HEK293 (cell line): ENCODE data around the gene TMEM218.

Source experiments
- CTCF ChIA-PET: fragments of 350-600 bp; formaldehyde crosslinking; extraction: SDS; loops from one replicate; lab custom pipeline; 2021; ENCODE audit warnings: antibody characterized with exemption; lab: Yijun Ruan, JAX
- POLR2A ChIA-PET: fragments of 300-600 bp; formaldehyde crosslinking; extraction: SDS; loops from one replicate; lab custom pipeline; 2020; ENCODE audit warnings: antibody characterized with exemption, inconsistent platforms; lab: Yijun Ruan, JAX
- H3K27ac ChIP-seq: fragments of 200-500 bp; sonication (Bioruptor generic); 2 replicates; pipeline ENCODE4 v1.5.1; 2014; ENCODE audit warnings: low read depth, low read length, control low read depth, inconsistent platforms; ENCODE audit errors: extremely low read depth
- H3K36me3 ChIP-seq, 2 experiments: fragments of 200-500 bp in 1 of 2; sonication (Bioruptor generic) in 1 of 2; 1 replicate in 1 of 2; 2 replicates in 1 of 2; pipeline ENCODE4 v1.5.1; 2014 to 2017; ENCODE audit warnings: inconsistent platforms in 2 of 2, low read length in 2 of 2; ENCODE audit not compliant: control insufficient read depth in 2 of 2, insufficient read depth in 1 of 2
- H3K4me1 ChIP-seq: fragments of 200-500 bp; sonication (Bioruptor generic); 2 replicates; pipeline ENCODE4 v1.5.1; 2014; ENCODE audit warnings: mild to moderate bottlenecking, low read length, inconsistent platforms; ENCODE audit not compliant: control insufficient read depth, insufficient read depth
- H3K4me3 ChIP-seq: 2 replicates; pipeline ENCODE4 v1.5.1; 2011; ENCODE audit warnings: low read depth, mild to moderate bottlenecking, control low read depth, low read length, moderate library complexity
- H3K9me3 ChIP-seq: fragments of 200-500 bp; sonication (Bioruptor generic); 2 replicates; pipeline ENCODE4 v1.5.1; 2014; ENCODE audit warnings: low read depth, low read length, inconsistent platforms; ENCODE audit not compliant: control insufficient read depth, insufficient read depth
- BCL11B ChIP-seq: fragments of 450-650 bp; formaldehyde crosslinking; IDR thresholded peaks from 2 replicates; pipeline ENCODE4 v1.5.1; 2016; ENCODE audit warnings: low read depth, missing biosample characterization, missing genetic modification characterization
- GFI1B ChIP-seq: fragments of 450-650 bp; formaldehyde crosslinking; IDR thresholded peaks from 2 replicates; pipeline ENCODE4 v1.5.1; 2016; ENCODE audit warnings: missing biosample characterization, missing genetic modification characterization
- HOXA7 ChIP-seq: sonication (generic); formaldehyde crosslinking; IDR thresholded peaks from 2 replicates; pipeline ENCODE4 v1.8.1; 2022; ENCODE audit warnings: missing genetic modification reagents, borderline replicate concordance
- SCRT1 ChIP-seq: fragments of 450-650 bp; formaldehyde crosslinking; IDR thresholded peaks from 2 replicates; pipeline ENCODE4 v1.5.1; 2016; ENCODE audit warnings: missing biosample characterization, missing genetic modification characterization, borderline replicate concordance
- YY2 ChIP-seq: fragments of 450-650 bp; formaldehyde crosslinking; IDR thresholded peaks from 2 replicates; pipeline ENCODE4 v1.5.1; 2016; ENCODE audit warnings: missing biosample characterization, missing genetic modification characterization
- ZBTB8A ChIP-seq: fragments of 450-650 bp; formaldehyde crosslinking; IDR thresholded peaks from 2 replicates; pipeline ENCODE4 v1.5.1; 2016; ENCODE audit warnings: missing biosample characterization, missing genetic modification characterization
- ZNF114 ChIP-seq: fragments of 450-650 bp; formaldehyde crosslinking; IDR thresholded peaks from 2 replicates; pipeline ENCODE4 v1.5.0; 2017; ENCODE audit warnings: missing biosample characterization, missing genetic modification characterization
- ZNF132 ChIP-seq: fragments of 450-650 bp; formaldehyde crosslinking; IDR thresholded peaks from 2 replicates; pipeline ENCODE4 v1.5.1; 2017; ENCODE audit warnings: missing biosample characterization, missing genetic modification characterization, borderline replicate concordance
- ZNF529 ChIP-seq: fragments of 450-650 bp; formaldehyde crosslinking; IDR thresholded peaks from 2 replicates; pipeline ENCODE4 v1.5.1; 2017; ENCODE audit warnings: missing genetic modification characterization, missing biosample characterization; ENCODE audit not compliant: insufficient replicate concordance
- ZNF549 ChIP-seq: fragments of 450-650 bp; IDR thresholded peaks from 2 replicates; pipeline ENCODE4 v1.5.1; 2018; ENCODE audit warnings: missing biosample characterization, missing genetic modification characterization, mild to moderate bottlenecking, inconsistent platforms, moderate library complexity
- ZNF664 ChIP-seq: fragments of 450-650 bp; formaldehyde crosslinking; IDR thresholded peaks from 2 replicates; pipeline ENCODE4 v1.5.1; 2016; ENCODE audit warnings: missing biosample characterization, missing genetic modification characterization
- ZNF707 ChIP-seq: fragments of 450-650 bp; formaldehyde crosslinking; IDR thresholded peaks from 2 replicates; pipeline ENCODE4 v1.5.1; 2016; ENCODE audit warnings: missing biosample characterization, missing genetic modification characterization
- ZNF837 ChIP-seq: fragments of 450-650 bp; formaldehyde crosslinking; IDR thresholded peaks from 2 replicates; pipeline ENCODE4 v1.5.1; 2016; ENCODE audit warnings: missing biosample characterization, missing genetic modification characterization
- TF ChIP-seq, protein P1 (sequence below): fragments of 450-650 bp; formaldehyde crosslinking; conservative IDR thresholded peaks from 2 replicates; pipeline ENCODE4 v1.5.1; 2016; ENCODE audit warnings: low read depth, missing biosample characterization, missing genetic modification characterization
- TF ChIP-seq, protein P2 (sequence below): fragments of 450-650 bp; formaldehyde crosslinking; IDR thresholded peaks from 2 replicates; pipeline ENCODE4 v1.5.1; 2016; ENCODE audit warnings: missing biosample characterization, missing genetic modification characterization, borderline replicate concordance
- TF ChIP-seq, protein P3 (sequence below): fragments of 450-650 bp; formaldehyde crosslinking; IDR thresholded peaks from 2 replicates; pipeline ENCODE4 v1.5.1; 2016; ENCODE audit warnings: missing biosample characterization, missing genetic modification characterization
- TF ChIP-seq, protein P4 (sequence below): fragments of 450-650 bp; formaldehyde crosslinking; IDR thresholded peaks from 2 replicates; pipeline ENCODE4 v1.5.1; 2016; ENCODE audit warnings: missing biosample characterization, missing genetic modification characterization

TMEM218 gene

DNA sequence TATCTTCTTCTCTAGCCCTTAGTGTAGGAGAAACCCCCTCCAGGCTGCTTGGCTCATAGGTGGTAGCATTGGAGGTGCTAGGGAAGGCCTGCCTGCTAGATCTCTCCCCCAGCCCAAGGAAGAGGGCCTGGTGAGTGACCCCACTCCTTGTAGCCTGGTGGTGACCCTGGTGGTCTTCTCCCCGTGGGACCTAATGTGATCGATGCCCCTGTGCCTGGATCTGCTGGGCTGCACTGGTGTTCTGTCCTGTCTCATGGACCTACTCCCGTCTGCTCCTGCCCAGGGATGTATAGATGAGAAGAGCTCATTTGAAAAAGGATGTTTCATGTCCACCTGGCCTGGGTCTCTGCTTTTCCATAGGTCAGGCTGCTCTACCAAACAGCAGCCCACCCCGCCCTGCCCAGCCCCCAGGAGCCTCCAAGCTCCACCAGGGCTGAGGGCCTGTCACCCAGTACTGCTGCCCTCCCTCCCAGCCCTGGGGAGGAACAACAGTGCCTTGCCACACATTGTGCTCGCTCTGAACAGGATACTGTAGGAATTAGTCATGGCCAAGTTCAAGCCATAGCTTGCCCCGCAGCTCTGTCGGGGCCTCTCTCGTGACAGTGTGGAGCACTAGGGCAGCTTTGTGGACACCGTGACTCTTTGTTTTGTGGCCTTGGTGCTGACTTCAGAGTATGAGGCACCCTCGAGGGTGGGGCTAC, 28.7 kb downstream of the TMEM218 start:
- H3K27ac ChIP-seq = no peak overlapping the region
- CTCF ChIA-PET = interaction anchor here (0.9 to 1.2 kb wide), 2 partner anchors 8 to 349 kb away, joined by 4 read pairs; no protein-coding TSS in a partner anchor
- POLR2A ChIA-PET = no interaction called here

More for the DNA sequence above, 28.7 kb downstream of the TMEM218 start:
- H3K4me1 ChIP-seq = no peaks in the 10 kb centered on the region
- TF ChIP-seq ZNF707 (tag by site-specific recombination) = no peak
- TF ChIP-seq ZNF529 = no peak
- TF ChIP-seq, protein P1, sequence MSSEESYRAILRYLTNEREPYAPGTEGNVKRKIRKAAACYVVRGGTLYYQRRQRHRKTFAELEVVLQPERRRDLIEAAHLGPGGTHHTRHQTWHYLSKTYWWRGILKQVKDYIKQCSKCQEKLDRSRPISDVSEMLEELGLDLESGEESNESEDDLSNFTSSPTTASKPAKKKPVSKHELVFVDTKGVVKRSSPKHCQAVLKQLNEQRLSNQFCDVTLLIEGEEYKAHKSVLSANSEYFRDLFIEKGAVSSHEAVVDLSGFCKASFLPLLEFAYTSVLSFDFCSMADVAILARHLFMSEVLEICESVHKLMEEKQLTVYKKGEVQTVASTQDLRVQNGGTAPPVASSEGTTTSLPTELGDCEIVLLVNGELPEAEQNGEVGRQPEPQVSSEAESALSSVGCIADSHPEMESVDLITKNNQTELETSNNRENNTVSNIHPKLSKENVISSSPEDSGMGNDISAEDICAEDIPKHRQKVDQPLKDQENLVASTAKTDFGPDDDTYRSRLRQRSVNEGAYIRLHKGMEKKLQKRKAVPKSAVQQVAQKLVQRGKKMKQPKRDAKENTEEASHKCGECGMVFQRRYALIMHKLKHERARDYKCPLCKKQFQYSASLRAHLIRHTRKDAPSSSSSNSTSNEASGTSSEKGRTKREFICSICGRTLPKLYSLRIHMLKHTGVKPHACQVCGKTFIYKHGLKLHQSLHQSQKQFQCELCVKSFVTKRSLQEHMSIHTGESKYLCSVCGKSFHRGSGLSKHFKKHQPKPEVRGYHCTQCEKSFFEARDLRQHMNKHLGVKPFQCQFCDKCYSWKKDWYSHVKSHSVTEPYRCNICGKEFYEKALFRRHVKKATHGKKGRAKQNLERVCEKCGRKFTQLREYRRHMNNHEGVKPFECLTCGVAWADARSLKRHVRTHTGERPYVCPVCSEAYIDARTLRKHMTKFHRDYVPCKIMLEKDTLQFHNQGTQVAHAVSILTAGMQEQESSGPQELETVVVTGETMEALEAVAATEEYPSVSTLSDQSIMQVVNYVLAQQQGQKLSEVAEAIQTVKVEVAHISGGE (tag by site-specific recombination) = no peak
- no peak for TF ChIP-seq ZNF114
- TF ChIP-seq ZNF837 = no peak
- no peak for TF ChIP-seq ZNF132 (tag by site-specific recombination)
- TF ChIP-seq ZNF664 (tag by site-specific recombination) = no peak
- no peak for TF ChIP-seq SCRT1
- TF ChIP-seq YY2 (tag by site-specific recombination) = no peak
- TF ChIP-seq ZNF549 (tag by site-specific recombination) = no peak
- TF ChIP-seq, protein P2, sequence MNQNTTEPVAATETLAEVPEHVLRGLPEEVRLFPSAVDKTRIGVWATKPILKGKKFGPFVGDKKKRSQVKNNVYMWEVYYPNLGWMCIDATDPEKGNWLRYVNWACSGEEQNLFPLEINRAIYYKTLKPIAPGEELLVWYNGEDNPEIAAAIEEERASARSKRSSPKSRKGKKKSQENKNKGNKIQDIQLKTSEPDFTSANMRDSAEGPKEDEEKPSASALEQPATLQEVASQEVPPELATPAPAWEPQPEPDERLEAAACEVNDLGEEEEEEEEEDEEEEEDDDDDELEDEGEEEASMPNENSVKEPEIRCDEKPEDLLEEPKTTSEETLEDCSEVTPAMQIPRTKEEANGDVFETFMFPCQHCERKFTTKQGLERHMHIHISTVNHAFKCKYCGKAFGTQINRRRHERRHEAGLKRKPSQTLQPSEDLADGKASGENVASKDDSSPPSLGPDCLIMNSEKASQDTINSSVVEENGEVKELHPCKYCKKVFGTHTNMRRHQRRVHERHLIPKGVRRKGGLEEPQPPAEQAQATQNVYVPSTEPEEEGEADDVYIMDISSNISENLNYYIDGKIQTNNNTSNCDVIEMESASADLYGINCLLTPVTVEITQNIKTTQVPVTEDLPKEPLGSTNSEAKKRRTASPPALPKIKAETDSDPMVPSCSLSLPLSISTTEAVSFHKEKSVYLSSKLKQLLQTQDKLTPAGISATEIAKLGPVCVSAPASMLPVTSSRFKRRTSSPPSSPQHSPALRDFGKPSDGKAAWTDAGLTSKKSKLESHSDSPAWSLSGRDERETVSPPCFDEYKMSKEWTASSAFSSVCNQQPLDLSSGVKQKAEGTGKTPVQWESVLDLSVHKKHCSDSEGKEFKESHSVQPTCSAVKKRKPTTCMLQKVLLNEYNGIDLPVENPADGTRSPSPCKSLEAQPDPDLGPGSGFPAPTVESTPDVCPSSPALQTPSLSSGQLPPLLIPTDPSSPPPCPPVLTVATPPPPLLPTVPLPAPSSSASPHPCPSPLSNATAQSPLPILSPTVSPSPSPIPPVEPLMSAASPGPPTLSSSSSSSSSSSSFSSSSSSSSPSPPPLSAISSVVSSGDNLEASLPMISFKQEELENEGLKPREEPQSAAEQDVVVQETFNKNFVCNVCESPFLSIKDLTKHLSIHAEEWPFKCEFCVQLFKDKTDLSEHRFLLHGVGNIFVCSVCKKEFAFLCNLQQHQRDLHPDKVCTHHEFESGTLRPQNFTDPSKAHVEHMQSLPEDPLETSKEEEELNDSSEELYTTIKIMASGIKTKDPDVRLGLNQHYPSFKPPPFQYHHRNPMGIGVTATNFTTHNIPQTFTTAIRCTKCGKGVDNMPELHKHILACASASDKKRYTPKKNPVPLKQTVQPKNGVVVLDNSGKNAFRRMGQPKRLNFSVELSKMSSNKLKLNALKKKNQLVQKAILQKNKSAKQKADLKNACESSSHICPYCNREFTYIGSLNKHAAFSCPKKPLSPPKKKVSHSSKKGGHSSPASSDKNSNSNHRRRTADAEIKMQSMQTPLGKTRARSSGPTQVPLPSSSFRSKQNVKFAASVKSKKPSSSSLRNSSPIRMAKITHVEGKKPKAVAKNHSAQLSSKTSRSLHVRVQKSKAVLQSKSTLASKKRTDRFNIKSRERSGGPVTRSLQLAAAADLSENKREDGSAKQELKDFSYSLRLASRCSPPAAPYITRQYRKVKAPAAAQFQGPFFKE (tag by site-specific recombination) = no peak
- no peak for TF ChIP-seq GFI1B
- TF ChIP-seq ZBTB8A (tag by site-specific recombination) = no peak
- TF ChIP-seq BCL11B (tag by site-specific recombination) = no peak
- TF ChIP-seq, protein P3, sequence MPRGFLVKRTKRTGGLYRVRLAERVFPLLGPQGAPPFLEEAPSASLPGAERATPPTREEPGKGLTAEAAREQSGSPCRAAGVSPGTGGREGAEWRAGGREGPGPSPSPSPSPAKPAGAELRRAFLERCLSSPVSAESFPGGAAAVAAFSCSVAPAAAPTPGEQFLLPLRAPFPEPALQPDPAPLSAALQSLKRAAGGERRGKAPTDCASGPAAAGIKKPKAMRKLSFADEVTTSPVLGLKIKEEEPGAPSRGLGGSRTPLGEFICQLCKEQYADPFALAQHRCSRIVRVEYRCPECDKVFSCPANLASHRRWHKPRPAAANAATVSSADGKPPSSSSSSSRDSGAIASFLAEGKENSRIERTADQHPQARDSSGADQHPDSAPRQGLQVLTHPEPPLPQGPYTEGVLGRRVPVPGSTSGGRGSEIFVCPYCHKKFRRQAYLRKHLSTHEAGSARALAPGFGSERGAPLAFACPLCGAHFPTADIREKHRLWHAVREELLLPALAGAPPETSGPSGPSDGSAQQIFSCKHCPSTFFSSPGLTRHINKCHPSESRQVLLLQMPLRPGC (tag by site-specific recombination) = no peak
- no peak for TF ChIP-seq HOXA7
- TF ChIP-seq, protein P4, sequence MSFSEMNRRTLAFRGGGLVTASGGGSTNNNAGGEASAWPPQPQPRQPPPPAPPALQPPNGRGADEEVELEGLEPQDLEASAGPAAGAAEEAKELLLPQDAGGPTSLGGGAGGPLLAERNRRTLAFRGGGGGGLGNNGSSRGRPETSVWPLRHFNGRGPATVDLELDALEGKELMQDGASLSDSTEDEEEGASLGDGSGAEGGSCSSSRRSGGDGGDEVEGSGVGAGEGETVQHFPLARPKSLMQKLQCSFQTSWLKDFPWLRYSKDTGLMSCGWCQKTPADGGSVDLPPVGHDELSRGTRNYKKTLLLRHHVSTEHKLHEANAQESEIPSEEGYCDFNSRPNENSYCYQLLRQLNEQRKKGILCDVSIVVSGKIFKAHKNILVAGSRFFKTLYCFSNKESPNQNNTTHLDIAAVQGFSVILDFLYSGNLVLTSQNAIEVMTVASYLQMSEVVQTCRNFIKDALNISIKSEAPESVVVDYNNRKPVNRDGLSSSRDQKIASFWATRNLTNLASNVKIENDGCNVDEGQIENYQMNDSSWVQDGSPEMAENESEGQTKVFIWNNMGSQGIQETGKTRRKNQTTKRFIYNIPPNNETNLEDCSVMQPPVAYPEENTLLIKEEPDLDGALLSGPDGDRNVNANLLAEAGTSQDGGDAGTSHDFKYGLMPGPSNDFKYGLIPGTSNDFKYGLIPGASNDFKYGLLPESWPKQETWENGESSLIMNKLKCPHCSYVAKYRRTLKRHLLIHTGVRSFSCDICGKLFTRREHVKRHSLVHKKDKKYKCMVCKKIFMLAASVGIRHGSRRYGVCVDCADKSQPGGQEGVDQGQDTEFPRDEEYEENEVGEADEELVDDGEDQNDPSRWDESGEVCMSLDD (tag by site-specific recombination) = no peak
- TF ChIP-seq, all 188 proteins: peak for 0
- Histone ChIP-seq H3K36me3 (peaks cover 0 to 13% of the 10 kb centered on the region in 2 experiments; a peak in 1 of 3 replicates), H3K4me3 (no peak overlapping the region), H3K9me3 (no peaks in the 10 kb centered on the region)
